Measurements from ENCODE around the gene POU2AF1.

The POU2AF1 gene

GRCh38 chr11:111378861-111379601, at the start of gene POU2AF1:
TSS of gene POU2AF1 (minus strand) at chr11:111379275. CDS start at chr11:111379177, 98 bp downstream.
- no peak for FAIRE-seq

- no peak for FAIRE-seq
Measured at GRCh38 chr11:111428113-111428876, 49.2 kb upstream of the POU2AF1 start.

GRCh38 chr11:111427471-111427912, 48.4 kb upstream of the POU2AF1 start:
- FAIRE-seq, result no peak

GRCh38 chr11:111426617-111427016, 47.5 kb upstream of the POU2AF1 start:
- FAIRE-seq, result no peak

- no peak for FAIRE-seq
Measured at GRCh38 chr11:111423250-111423615, 44.2 kb upstream of the POU2AF1 start.

- FAIRE-seq, result no peak
Measured at GRCh38 chr11:111422494-111423249, 43.6 kb upstream of the POU2AF1 start.

GRCh38 chr11:111421251-111421650, 42.2 kb upstream of the POU2AF1 start:
- FAIRE-seq, result no peak

GRCh38 chr11:111419641-111420327, 40.7 kb upstream of the POU2AF1 start:
- no peak for FAIRE-seq

- FAIRE-seq, result no peak
Measured at GRCh38 chr11:111419181-111419580, 40.1 kb upstream of the POU2AF1 start.

- no peak for FAIRE-seq
Measured at GRCh38 chr11:111418436-111418787, 39.3 kb upstream of the POU2AF1 start.

- FAIRE-seq, result no peak
Measured at GRCh38 chr11:111417766-111418435, 38.8 kb upstream of the POU2AF1 start.

- no peak for FAIRE-seq
Measured at GRCh38 chr11:111417011-111417765, 38.1 kb upstream of the POU2AF1 start.

GRCh38 chr11:111416231-111416960, 37.3 kb upstream of the POU2AF1 start:
- FAIRE-seq, result no peak

GRCh38 chr11:111414936-111415335, 35.9 kb upstream of the POU2AF1 start:
- FAIRE-seq, result no peak

- no peak for FAIRE-seq
Measured at GRCh38 chr11:111414267-111414931, 35.3 kb upstream of the POU2AF1 start.

GRCh38 chr11:111413849-111414248, 34.8 kb upstream of the POU2AF1 start:
- no peak for FAIRE-seq

GRCh38 chr11:111412293-111412692, 33.2 kb upstream of the POU2AF1 start:
- FAIRE-seq, result no peak

- FAIRE-seq, result no peak
Measured at GRCh38 chr11:111411456-111411855, 32.4 kb upstream of the POU2AF1 start.

GRCh38 chr11:111410951-111411350, 31.9 kb upstream of the POU2AF1 start:
- FAIRE-seq, result no peak

- no peak for FAIRE-seq
Measured at GRCh38 chr11:111409915-111410314, 30.8 kb upstream of the POU2AF1 start.

Measured in colon (tissue), 2 donors.